Measurements from ENCODE around the gene PPP1R7.

PPP1R7 gene

DNA sequence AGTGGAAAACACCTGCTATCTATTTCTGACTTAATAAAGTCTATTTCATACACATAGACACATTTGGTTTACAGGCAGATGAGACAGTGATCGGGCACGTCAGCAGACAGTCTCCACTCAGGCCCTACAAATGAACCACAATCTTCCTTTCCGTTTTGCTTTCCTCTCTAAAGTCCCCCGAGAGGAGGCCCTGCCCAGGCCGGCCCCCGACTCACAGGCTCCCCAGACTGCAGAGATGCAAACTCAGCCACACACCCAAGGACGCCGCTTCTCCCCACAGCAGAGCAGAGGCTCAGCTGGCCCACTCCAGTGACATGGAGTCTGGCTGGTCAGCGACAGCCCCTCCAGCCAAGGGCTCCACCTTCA, 38.8 kb upstream of the PPP1R7 start:
- H3F3A ChIP-seq (ENCODE audit: low read depth): no peaks in the 10 kb centered on the region
- no peaks in the 10 kb centered on the region for H3K79me2 ChIP-seq (ENCODE audit: insufficient read depth, low read length)
- no peak overlapping the region for H3K4me3 ChIP-seq (ENCODE audit: low read length, poor library complexity, severe bottlenecking)
- peaks cover 38% of the 10 kb centered on the region; the same call in 1 of the 2 replicates for H3K36me3 ChIP-seq (ENCODE audit: insufficient read depth, low read length)
- no peak overlapping the region for H3K4me2 ChIP-seq (ENCODE audit: low read depth, low read length, poor library complexity, severe bottlenecking)
- no peaks in the 10 kb centered on the region for H3K4me1 ChIP-seq (ENCODE audit: insufficient read depth, low read length, poor library complexity, severe bottlenecking)
- H3K9me3 ChIP-seq (ENCODE audit: insufficient read depth, low read depth, low read length): no peaks in the 10 kb centered on the region
- no peak overlapping the region for H2AFZ ChIP-seq (ENCODE audit: low read length)
- H3K27me3 ChIP-seq (ENCODE audit: insufficient read depth, low read length, poor library complexity, severe bottlenecking): no peaks in the 10 kb centered on the region
- no peaks in the 10 kb centered on the region for H4K20me1 ChIP-seq (ENCODE audit: insufficient read depth, low read length, poor library complexity, severe bottlenecking)
- H3K9ac ChIP-seq (ENCODE audit: low read depth, low read length, poor library complexity, severe bottlenecking): no peak overlapping the region
- TF ChIP-seq EZH2phosphoT487 (IDR thresholded peaks at IDR 0.05; ENCODE audit: borderline replicate concordance): no peak
- TF ChIP-seq, protein P1, sequence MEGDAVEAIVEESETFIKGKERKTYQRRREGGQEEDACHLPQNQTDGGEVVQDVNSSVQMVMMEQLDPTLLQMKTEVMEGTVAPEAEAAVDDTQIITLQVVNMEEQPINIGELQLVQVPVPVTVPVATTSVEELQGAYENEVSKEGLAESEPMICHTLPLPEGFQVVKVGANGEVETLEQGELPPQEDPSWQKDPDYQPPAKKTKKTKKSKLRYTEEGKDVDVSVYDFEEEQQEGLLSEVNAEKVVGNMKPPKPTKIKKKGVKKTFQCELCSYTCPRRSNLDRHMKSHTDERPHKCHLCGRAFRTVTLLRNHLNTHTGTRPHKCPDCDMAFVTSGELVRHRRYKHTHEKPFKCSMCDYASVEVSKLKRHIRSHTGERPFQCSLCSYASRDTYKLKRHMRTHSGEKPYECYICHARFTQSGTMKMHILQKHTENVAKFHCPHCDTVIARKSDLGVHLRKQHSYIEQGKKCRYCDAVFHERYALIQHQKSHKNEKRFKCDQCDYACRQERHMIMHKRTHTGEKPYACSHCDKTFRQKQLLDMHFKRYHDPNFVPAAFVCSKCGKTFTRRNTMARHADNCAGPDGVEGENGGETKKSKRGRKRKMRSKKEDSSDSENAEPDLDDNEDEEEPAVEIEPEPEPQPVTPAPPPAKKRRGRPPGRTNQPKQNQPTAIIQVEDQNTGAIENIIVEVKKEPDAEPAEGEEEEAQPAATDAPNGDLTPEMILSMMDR (conservative IDR thresholded peaks at IDR 0.05; ENCODE audit: low read length): no peak
- no peaks in the 10 kb centered on the region for H3K9me2 ChIP-seq (replicated peaks; ENCODE audit: low read depth, low read length)

DNA sequence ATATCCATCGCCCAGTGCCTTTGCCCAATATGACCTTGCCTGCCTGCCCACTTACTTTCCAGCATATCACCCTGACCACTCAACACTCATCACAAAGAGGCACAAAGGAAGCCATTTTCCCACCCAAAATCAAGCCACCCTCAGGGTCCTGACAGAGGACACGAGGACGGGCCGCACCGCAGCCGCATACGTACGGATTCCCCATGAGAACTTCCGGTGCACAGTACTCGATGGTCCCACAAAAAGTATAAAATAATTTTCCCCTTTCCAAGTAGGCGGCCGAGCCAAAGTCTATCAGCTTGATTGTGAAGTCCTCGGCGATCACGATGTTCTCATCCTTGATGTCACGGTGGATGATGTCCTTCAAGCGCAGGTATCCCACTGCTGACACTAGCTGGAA, 38.2 kb upstream of the PPP1R7 start:
- no peaks in the 10 kb centered on the region for H4K20me1 ChIP-seq (ENCODE audit: insufficient read depth, low read length, poor library complexity, severe bottlenecking)
- no peaks in the 10 kb centered on the region for H3K9me3 ChIP-seq (ENCODE audit: insufficient read depth, low read depth, low read length)
- H3K9ac ChIP-seq (ENCODE audit: low read depth, low read length, poor library complexity, severe bottlenecking): no peak overlapping the region
- H3K4me1 ChIP-seq (ENCODE audit: insufficient read depth, low read length, poor library complexity, severe bottlenecking): no peaks in the 10 kb centered on the region
- H3K4me3 ChIP-seq (ENCODE audit: low read length, poor library complexity, severe bottlenecking): no peak overlapping the region
- H3K79me2 ChIP-seq (ENCODE audit: insufficient read depth, low read length): no peaks in the 10 kb centered on the region
- H3F3A ChIP-seq (ENCODE audit: low read depth): no peaks in the 10 kb centered on the region
- no peaks in the 10 kb centered on the region for H3K27me3 ChIP-seq (ENCODE audit: insufficient read depth, low read length, poor library complexity, severe bottlenecking)
- H3K4me2 ChIP-seq (ENCODE audit: low read depth, low read length, poor library complexity, severe bottlenecking): no peak overlapping the region
- no peak for TF ChIP-seq EZH2phosphoT487 (IDR thresholded peaks at IDR 0.05; ENCODE audit: borderline replicate concordance)
- TF ChIP-seq, protein P1 (conservative IDR thresholded peaks at IDR 0.05; ENCODE audit: low read length): no peak
- no peaks in the 10 kb centered on the region for H3K9me2 ChIP-seq (replicated peaks; ENCODE audit: low read depth, low read length)
- no peak overlapping the region for H2AFZ ChIP-seq (ENCODE audit: low read length)
- peaks cover 39% of the 10 kb centered on the region; the same call in 1 of the 2 replicates for H3K36me3 ChIP-seq (ENCODE audit: insufficient read depth, low read length)

DNA sequence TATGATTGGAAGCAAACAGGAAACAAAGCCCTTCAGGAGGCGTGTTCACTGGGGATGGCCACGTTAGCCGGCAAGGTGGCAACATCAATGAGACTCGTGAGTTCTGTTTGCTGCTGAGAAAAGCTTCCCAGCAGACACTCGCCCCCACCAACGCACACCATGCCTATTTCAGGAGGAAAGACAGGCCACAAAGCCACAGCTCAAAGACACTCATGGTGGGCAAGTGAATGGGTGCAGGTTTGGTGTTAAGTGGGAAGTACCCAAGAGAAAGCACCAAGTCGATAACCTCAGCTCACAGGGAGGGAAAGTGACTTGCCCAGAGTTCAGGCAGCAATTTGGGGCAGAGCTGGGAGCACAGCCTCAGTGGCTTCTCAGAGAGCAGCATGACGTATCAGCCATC, 37.7 kb upstream of the PPP1R7 start:
- Histone ChIP-seq H3K4me1 (ENCODE audit: insufficient read depth, low read length, poor library complexity, severe bottlenecking) (no peaks in the 10 kb centered on the region), H3K27me3 (ENCODE audit: insufficient read depth, low read length, poor library complexity, severe bottlenecking) (no peaks in the 10 kb centered on the region), H3K79me2 (ENCODE audit: insufficient read depth, low read length) (no peaks in the 10 kb centered on the region), H3K9me2 (replicated peaks; ENCODE audit: low read depth, low read length) (no peaks in the 10 kb centered on the region), H4K20me1 (ENCODE audit: insufficient read depth, low read length, poor library complexity, severe bottlenecking) (no peaks in the 10 kb centered on the region), H3K36me3 (ENCODE audit: insufficient read depth, low read length) (peaks cover 33% of the 10 kb centered on the region; the same call in 1 of the 2 replicates), H3K9ac (ENCODE audit: low read depth, low read length, poor library complexity, severe bottlenecking) (no peak overlapping the region), H3F3A (ENCODE audit: low read depth) (no peaks in the 10 kb centered on the region), H3K4me2 (ENCODE audit: low read depth, low read length, poor library complexity, severe bottlenecking) (no peak overlapping the region), H3K9me3 (ENCODE audit: insufficient read depth, low read depth, low read length) (no peaks in the 10 kb centered on the region), H3K4me3 (ENCODE audit: low read length, poor library complexity, severe bottlenecking) (no peak overlapping the region), H2AFZ (ENCODE audit: low read length) (no peak overlapping the region)
- no peak for TF ChIP-seq EZH2phosphoT487 (IDR thresholded peaks at IDR 0.05; ENCODE audit: borderline replicate concordance)
- TF ChIP-seq, protein P1 (conservative IDR thresholded peaks at IDR 0.05; ENCODE audit: low read length): no peak

Data from Loucy (cell line).